Measurements from ENCODE around the gene COPS6.

Gene COPS6

DNA sequence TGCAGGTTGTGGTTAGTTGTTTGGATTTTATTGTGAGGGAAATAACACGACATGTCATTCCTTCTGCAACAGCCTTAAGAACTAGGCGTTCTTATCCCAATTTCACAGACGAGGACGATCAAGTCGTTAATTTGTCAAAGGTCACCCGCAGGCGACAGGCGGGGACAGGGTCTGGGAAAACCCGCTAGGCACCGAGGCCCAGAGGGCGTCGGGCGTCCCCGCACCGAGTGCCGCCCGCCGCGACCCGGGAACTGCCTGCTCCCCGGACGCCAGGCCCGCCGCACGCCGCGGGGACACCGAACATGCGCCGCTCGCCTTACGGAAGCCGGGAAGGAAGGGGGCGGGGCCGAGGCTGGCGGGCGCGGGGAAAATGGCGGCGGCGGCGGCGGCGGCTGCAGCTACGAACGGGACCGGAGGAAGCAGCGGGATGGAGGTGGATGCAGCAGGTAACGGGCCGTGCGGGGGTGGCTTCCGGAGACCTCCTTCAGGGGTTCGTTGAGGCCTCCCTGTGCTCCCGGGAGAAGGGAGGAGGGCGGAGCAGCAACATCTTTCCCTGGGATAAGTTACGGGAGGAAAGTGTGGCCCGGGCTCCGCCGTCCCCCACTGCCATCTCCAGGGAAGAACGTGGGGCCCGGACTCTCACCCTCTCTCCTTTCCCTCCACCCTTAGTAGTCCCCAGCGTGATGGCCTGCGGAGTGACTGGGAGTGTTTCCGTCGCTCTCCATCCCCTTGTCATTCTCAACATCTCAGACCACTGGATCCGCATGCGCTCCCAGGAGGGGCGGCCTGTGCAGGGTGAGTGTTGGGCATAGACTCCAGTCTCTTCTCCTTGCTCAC, at the start of gene COPS6:
Gene COPS6, plus strand, starts transcription at position 349 of the 837 bp plus-strand sequence. Its CDS starts 22 bp downstream, at position 371.
- DNase-seq: peak; percentile 92

DNA sequence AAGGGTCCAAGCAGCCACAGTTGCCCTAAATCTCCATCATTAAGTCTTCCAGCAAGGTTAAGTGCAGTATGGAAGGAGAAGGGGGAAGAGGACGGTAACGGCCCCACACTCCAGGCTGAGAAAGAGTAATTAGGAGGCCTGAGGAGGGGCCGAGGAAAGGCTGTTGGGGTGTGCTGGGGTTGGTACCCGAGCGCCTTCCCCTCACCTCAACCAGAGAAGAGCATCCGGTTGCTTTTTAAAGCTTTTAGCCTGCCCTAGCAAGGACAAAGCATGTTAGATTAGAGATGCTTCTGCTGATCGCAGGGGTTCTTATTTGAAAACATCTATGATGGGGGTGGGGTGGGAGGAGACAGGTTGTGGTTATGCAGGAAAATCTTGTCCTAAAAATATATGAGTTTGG, 48.2 kb upstream of the COPS6 start:
- DNase-seq: no peak

DNA sequence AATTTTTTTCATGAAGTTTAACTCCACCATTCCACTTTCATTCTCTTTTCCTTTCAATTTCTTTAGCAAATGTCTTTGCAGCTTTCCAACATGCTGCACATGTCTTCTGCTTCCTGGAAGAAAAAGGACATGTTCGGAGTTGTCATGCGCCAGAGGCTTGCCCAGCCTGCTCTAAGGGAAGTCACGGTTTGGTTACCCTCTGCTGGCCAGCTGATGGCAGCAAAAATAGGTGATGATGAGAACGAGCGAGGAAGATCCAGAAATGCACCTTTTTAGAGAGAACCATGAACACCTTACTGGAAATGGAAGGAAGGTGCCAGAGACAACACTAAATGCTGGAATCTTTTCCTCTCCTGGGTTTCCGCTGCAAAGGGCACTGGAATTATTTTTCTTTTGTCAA, 44.1 kb upstream of the COPS6 start:
- peak; percentile 49 for DNase-seq

DNA sequence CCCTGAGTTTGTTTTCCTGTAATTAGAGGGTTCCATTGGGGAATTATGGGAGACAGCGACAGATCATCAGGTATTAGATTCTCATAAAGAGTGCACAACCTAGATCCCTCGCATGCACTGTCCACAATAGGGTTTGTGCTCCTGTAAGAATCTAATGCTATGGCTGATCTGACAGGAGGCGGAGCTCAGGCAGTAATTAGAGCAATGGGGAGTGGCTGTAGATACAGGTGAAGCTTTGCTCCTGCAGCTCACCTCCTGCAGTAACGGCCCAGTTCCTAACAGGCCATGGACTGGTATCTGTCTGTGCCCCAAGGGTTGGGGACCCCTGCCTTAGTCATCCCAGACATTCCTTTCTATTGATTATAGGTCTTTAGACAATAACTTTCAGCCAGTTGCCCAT, 40.1 kb upstream of the COPS6 start:
- no peak for DNase-seq

DNA sequence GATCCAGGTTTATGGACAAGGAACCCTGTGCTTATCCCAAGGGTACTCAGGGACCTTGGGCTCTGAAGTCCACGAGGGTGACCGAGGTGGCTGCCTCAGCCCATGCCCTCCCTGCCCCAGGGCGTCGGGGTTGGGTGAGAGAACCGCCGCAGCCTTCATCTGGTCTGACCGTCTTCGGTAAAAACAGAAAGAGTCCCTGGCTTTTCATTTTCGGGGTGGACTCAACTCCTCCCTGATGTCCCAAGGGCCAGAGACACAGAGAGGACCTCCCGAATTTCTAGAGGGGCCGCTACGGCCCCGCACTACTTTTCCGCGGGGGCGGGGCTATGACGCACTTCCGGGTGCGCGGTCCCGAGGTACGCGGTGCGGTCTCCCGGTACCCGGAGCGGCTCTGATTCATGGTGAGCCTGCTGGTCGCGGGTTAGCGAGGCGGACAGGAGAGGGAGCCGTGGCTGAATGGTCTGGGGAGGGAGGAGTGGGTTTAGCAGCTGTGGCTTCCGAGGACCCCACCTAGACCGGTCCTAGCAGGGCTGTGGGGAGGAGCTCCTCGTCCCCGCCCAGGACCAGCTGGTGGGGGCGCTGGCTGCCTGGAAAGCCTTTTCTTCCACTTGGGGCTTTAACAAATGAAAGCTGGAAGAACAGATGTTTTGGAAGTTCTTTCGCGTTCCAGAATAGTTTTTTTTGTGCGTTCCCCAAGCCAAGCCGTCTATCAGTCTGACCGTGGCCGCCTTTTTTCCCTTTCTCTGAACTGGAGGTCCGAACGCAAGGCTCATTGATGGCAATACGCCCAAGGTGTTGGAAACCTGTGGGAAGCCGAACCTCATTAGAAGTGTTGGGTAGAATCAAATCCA, 39.1 kb upstream of the COPS6 start, which contains the start of gene ZSCAN21:
Gene ZSCAN21, plus strand, starts transcription at position 334 of the 851 bp plus-strand sequence. CDS start 7,233 bp downstream, outside the sequence.
- peak; percentile 91 for DNase-seq

DNA sequence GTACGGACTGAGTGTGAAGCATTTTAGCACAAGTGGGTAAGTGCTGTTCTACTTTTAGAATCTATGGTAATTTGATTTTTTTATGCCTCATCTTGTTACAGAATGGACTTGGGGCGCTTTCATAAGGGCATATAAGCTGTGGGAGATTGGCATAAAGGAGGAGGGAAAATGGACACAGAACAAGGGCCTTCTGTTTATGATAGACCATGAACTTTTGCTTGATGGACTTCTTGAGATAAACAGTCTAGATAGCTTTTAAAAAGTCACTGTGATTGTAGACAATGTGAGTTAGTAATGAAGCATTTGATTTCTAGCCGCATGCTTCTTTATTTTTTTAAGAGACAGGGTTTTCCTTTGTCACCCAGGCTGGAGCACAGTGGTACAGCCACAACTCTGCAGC, 37.2 kb upstream of the COPS6 start:
- DNase-seq: no peak

DNA sequence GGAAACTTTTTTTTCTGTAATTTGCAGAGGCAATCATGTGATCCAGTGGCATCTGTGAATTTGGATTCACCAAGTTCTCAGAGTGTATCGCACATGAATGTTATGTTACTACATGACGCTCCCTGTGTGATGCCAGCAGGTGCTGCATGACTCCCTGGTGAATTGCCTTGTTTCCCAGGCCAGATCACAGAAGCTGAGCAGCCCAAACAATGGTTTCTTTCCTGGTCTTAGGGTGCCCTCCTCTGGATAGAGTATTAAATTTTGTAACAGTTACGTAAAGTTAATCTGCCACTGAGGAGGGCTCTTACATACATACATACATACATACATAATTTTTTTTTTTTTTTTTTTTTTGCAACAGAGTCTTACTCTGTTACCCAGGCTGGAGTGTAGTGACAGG, 35.6 kb upstream of the COPS6 start:
- peak; percentile 85 for DNase-seq

DNA sequence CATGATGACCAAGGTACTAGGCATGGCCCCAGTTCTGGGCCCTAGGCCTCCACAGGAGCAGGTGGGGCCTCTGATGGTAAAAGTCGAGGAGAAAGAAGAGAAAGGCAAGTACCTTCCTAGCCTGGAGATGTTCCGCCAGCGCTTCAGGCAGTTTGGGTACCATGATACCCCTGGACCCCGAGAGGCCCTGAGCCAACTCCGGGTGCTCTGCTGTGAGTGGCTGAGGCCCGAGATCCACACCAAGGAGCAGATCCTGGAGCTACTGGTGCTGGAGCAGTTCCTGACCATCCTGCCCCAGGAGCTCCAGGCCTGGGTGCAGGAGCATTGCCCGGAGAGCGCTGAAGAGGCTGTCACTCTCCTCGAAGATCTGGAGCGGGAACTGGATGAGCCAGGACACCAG, 31.8 kb upstream of the COPS6 start:
- no peak for DNase-seq

DNA sequence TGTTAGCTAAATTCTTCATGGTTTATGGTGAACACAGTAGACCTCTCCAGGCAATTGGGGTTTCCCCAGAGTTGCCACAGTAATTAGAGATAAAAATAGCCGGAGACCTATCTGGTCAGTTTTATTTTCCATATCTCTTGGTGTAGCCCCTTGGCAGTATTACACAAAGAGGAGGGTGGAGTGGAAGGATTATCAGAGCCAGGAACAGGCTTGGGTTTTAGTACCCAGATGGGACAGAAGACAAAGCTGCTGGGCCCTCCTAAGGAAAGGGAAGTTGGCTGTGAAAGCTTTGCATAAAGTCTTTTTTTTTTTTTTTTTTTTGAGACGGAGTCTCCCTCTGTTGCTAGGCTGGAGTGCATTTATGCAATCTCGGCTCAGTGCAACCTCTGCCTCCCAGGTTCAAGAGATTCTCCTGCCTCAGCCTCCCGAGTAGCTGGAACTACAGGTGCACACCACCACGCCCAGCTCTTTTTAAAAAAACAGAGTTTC, 29.5 kb upstream of the COPS6 start:
- DNase-seq: no peak

DNA sequence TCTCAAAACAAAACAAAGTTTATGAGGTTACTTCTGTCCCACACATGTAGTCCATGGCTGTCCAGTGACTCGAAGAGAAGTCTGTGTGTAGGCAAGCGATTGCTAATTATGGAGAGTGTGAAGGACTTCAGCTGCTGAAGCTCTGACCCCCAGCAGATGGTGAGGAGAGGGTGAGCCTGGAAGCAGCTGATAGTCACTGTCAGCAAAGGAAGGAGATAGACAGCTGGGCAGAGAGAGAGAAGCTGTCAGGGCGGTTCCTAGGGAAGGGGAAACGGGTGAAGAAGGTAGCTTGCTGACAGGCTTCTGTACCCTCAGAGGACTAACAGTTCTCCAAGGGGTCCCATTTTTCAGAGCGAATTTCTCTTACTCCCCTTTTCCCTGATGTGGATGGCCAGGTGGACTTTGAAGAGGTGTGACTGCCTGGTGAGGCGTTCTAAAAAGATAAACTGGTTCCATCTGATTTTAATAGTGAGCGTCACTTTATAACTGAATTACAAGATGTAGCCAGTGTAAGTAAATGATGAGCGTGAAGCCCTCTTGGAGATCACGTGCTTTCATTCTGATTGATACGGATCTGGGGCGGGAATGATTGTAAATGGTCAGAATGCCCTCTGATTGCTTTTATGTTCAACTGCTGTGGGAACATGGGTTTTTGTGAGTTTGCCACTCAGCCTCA, 27.1 kb upstream of the COPS6 start:
- no peak for DNase-seq

DNA sequence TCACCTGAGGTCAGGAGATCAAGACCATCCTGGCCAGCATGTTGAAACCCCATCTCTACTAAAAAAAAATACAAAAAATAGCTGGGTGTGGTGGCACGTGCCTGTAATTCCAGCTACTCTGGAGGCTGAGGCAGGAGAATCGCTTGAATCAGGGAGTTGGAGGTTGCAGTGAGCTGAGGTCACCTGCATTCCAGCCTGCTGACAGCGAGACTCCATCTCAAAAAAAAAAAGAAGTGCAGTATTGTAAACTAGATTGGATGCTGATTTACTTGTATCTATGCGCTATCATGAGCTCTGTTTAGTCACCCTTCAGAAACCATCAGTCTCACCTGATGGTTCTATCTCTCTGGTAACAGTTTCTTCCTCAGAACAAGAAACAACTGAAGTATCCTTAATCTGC, 25.4 kb upstream of the COPS6 start:
- no peak for DNase-seq

DNA sequence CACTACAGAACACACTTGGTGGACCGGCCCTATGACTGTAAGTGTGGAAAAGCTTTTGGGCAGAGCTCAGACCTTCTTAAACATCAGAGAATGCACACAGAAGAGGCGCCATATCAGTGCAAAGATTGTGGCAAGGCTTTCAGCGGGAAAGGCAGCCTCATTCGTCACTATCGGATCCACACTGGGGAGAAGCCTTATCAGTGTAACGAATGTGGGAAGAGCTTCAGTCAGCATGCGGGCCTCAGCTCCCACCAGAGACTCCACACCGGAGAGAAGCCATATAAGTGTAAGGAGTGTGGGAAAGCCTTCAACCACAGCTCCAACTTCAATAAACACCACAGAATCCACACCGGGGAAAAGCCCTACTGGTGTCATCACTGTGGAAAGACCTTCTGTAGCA, 24.6 kb upstream of the COPS6 start:
- no peak for DNase-seq

DNA sequence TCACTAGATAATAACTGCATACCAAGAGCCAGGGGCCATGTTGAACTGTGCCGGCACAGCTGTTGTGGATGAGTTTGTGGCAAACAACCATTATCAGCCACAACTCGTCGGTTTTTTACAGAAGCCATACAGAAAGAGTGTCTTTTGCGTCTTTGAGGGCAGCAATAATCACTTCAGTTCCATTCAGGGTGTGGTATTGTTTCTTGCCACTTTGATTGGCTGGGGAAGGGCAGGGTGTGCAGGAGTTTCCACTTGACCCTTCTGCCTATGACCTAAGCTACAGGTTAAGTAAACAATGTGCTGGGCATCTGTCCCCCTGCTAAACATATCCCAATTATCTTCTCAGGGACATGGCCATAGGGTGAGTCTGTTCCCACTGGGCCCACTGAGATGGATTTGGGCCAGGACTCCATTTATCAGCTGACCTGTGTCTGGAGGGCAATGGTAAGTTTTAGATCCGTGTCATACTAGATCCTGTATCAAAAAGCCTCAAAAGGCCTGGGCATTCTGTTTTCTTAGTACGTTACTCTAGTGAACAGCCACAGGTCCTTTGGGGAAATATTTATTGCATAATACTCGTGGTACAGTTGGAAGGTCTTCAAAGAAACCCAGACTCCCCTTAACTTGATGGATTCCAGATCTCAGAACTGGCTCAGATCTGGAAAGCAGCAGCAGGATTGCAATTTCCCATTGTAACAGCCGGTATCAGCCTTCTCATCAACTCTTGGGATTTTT, 23.1 kb upstream of the COPS6 start:
- no peak for DNase-seq

DNA sequence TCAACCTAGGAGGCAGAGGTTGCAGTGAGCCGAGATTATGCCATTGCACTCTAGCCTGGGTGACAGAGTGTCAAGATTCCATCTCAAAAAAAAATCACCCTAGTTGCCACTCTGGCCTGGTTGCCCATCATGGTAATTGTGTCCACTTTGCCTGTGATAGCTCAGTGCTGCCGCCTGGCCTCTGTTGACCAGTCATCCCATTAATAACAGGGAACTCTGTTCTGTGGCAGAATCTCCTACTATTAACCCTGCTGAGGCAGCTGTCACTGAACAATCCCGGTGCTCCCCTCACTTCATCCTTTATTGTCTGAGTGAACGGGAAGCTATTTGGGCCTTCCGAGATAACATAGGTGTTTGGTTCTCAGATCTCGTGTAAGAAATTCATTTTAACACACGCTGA, 21.8 kb upstream of the COPS6 start:
- DNase-seq: no peak

DNA sequence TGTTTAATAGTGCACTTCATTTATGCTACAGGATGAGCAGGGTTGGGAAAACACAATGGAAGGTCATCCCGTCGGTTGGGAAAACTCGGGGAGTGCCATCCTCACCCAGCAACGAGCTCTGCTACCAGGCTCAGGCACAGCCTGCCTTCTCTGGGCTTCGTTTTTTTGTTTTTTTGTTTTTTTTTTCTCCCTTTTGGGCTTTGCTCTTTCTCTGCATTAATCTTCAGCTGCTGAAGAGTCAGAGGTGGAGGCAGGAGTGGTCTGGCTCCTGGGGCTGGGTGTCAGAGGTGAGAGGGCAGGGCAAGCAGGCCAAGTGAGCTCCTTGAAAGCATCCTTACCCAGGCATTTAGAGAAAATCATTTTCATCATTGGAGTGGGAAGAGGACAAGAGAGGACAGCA, 18.8 kb upstream of the COPS6 start:
- DNase-seq: no peak

DNA sequence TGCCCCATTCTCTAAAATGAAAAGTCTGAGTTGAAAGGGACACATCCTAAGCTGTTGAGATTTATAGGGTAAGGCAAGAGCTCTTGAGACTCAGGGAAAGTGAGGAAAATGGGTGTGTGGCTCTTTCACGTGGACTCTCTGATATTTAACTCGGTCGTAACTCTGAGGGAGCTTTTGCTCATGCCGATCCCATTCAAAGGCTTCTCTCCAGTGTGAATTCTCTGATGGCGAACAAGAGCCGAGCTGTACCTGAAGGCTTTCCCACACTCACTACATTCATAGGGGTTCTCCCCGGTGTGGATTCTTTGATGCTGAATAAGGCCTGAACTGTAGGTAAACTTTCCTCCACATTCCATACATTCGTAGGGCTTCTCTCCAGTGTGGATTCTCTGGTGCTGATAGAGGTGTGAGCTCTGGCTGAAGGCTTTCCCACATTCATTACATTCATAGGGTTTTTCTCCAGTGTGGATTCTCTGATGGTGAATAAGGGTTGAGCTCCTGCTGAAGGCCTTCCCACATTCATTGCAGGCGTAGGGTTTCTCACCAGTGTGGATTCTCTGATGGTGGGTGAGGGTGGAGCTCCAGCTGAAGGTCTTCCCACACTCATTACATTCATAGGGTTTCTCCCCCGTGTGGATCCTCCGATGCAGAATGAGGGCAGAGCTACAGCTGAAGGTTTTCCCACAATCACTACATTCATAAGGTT, 17.6 kb upstream of the COPS6 start:
- no peak for DNase-seq

DNA sequence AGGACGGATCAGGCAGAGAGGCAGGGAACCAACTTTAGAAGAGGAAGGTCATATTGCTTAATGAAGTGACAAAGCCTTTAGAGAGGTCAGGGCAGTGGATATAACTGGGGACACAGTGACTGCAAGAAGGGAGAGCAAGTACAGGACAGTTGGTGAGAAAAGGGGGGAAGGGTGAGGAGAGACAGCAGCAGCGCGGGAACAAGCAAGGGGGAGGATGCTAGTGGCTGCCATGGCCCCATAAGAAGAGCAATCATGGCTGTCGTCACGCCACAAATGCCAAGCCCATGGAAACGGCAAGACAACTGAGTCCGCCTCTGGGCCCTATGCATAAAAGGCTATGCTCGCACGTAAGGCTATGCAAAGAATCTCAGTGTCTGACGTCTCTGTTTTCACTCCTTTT, 16.3 kb upstream of the COPS6 start:
- no peak for DNase-seq

DNA sequence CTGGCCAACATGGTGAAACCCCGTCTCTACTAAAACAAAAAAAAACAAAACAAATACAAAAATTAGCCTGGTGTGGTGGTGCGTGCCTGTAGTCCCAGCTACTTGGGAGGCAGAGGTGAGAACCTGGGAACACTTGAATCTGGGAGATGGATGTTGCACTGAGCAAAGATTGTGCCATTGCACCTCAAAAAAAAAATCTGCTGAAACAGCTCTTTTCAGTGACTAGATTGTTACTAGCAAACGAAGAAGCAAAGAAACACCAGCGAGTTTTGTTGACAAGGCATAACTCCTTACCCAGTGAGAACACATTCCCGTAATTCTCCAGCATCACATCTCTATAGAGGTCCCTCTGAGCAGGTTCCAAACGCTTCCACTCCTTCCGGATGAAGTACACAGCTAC, 13.9 kb upstream of the COPS6 start:
- no peak for DNase-seq

DNA sequence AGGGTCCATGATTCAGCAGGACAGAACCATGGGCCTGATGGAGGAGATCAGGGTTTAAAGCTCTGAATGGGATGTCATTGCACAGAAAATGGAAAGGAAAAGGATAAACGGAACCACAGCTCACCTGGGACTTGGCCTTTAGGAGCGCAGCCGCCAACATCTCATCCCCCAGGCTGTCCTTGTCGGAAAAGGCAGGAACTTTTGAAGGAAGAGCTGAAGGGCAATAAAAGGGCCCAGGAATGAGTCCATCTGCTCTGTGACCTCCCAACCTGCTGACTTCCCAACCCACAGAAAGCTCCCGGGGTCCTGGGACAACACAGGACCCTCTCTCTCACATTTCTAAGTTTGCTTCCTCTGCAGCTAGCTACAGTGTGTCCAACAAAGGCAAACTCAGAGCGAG, 13.4 kb upstream of the COPS6 start:
- no peak for DNase-seq

DNA sequence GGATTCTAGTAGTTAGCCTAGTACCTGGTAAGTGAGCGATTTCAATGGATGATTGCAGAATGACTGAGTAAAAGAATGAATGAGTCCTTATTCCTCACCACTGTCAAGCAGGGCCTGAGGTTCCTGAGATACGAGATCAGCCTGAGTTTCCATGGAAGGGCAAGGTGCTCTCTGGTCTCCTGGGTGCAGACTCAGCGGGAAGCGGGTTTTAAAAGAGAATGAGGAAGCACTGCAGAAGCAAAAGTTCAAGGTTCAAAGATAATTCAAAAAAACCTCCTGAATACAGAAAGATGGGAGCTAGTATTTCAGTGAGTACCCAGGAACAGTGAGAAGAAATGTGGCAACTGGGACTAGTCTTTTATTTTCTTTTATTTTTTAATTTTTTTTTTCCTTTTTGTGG, 11.6 kb upstream of the COPS6 start:
- DNase-seq: no peak

DNA sequence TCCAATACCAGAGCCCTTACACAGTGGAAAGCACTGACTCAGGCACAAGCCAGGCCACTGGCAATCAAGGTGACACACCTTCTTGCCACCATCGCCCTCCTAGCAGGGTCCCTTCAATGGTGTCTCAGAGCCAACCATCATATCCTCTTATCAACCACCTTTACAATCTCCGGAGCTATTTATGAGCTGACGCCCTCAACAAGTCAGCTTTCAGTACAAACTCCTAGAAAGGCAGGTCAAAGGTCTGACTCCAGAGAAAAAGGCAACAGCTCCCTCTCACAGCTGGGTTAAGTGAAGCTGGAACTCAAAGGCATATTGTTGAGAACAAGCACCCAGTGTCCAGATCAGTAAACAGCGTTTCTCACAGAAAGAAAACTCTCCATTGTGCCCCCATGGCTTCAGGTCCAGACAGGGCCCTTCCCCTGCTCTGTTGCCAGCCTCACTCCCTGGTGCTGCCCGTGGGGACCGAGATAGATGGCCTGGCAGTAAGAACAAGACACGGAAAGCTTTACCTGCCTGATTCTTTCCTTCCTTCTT, 9.7 kb upstream of the COPS6 start:
- no peak for DNase-seq

Measured in NCI-H69 (cell line).